ENCODE measurements around the gene FTH1.
"Not testable (repeated sequence)": the region's sequence is repeated elsewhere in the genome, so short reads cannot be mapped to it uniquely, and the experiment has no call there.

Gene FTH1

DNA sequence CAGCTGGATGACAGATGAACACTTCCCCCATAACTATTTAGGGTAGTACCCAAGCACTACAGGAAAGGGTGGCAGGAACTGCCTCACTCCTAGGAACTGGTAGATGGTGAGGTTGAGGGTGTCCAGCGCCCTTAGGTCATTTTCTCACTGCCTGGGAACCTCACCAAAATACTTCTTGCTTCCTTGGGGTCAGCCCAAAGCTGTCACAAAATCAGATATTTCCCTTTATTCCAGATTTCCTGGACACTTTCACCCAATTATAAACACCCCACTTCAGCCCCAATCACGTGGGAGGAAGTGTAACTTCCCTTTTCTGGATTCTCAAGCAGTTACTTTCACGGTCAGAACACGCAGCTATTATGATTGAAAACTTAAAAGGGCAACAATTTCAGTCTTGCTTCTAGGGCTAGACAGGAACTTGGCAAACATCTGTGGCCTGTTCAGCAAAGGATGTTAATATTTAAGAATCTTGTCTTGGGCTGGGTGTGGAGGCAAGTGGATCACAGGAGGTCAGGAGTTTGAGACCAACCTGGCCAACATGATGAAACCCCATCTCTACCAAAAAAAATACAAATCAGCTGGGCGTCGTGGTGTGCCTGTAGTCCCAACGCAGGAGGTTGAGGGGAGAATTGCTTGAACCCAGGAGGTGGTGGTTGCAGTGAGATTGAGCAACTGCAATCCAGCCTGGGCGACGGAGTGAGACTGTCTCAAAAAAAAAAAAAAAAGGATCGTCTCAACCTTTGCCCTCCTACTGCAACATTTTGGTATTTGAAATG, 4.0 kb downstream of the FTH1 start:
- DNase-seq (ENCODE audit: low read depth): no peak

DNA sequence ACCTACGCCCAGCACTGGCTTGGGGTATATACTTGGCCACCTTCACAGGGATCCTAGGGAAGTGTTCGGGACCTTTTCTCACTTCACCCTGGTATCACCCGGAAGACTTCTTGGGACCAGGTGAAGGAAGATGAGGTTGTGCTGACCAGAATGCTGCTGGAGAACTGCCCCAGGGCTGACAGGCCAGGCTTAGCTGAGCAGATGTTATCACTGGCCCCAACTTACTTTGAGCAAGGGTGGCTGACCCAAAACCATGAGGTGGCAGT, 4.5 kb downstream of the FTH1 start:
- no peak for DNase-seq (ENCODE audit: low read depth)

DNA sequence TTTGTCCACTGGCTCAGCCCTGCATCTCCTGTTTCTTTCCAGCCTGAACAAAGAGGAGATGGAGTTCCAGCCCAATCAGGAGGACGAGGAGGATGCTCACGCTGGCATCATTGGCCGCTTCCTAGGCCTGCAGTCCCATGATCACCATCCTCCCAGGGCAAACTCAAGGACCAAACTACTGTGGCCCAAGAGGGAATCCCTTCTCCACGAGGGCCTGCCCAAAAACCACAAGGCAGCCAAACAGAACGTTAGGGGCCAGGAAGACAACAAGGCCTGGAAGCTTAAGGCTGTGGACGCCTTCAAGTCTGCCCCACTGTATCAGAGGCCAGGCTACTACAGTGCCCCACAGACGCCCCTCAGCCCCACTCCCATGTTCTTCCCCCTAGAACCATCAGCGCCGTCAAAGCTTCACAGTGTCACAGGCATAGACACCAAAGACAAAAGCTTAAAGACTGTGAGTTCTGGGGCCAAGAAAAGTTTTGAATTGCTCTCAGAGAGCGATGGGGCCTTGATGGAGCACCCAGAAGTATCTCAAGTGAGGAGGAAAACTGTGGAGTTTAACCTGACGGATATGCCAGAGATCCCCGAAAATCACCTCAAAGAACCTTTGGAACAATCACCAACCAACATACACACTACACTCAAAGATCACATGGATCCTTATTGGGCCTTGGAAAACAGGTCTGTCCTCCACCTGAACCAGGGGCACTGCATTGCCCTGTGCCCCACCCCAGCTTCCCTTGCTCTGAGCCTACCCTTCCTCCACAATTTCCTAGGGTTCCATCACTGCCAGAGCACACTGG, 5.0 kb downstream of the FTH1 start:
- no peak for DNase-seq (ENCODE audit: low read depth)

GRCh38 chr11:61961570-61962212, 5.7 kb downstream of the FTH1 start:
- no peak for DNase-seq (ENCODE audit: low read depth)

- DNase-seq (ENCODE audit: low read depth): no peak
Observed at GRCh38 chr11:61960532-61960931, 6.9 kb downstream of the FTH1 start.

- no peak for DNase-seq (ENCODE audit: low read depth)
Observed at GRCh38 chr11:61959678-61960077, 7.8 kb downstream of the FTH1 start.

DNA sequence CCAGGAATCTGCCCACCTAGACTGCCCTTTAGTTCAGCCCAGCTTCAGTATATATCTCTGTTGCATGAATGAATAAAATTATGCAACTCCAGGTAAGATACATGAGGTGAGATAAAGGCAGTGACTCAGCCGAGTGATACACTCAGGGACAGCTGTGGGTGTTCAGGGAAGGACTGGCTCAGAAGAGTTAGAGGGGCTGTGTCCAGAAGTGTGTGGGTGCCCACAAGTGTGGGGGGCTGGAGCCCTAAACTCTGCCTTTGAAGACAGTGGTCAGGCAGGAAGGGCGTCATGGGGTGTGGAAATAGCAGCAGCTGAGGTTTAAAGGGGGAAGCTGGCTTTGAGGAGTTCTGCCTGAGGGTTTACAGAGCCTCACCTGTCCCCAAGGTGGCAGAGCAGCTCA, 8.3 kb downstream of the FTH1 start:
- DNase-seq (ENCODE audit: low read depth): no peak

- DNase-seq (ENCODE audit: low read depth): no peak
Observed at GRCh38 chr11:61958590-61958989, 8.8 kb downstream of the FTH1 start.

- DNase-seq (ENCODE audit: low read depth): no peak
Observed at GRCh38 chr11:61957021-61957770, 10.2 kb downstream of the FTH1 start.

GRCh38 chr11:61956191-61957020, 11.0 kb downstream of the FTH1 start:
- no peak for DNase-seq (ENCODE audit: low read depth)

DNA sequence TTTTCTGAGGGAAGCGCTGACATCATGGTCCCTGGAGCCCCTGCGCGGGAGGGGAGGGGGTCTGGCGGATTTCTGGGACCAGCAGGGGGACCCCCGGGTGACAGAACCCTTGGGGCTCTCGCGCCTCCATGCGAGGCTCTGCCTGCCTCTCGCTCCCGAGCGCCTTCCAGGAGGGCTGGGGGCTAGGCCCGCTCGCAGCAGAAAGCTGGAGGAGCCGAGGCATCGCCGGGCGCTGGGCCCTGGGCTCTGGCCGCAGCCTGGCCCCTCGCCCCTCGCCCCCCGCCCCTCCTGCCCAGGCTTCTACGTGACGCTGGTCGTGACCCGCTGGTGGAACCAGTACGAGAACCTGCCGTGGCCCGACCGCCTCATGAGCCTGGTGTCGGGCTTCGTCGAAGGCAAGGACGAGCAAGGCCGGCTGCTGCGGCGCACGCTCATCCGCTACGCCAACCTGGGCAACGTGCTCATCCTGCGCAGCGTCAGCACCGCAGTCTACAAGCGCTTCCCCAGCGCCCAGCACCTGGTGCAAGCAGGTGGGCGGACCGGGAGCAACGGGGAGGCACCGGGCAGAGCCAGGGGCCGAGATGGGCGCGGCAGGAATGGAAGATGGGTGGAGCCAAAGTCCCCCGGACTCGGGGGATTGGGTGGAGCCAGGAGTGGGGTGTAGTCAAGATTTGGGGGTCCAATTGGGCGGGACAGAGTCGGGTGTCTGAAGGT, 11.9 kb downstream of the FTH1 start:
- no peak for DNase-seq (ENCODE audit: low read depth)

GRCh38 chr11:61954851-61955421, 12.5 kb downstream of the FTH1 start:
- DNase-seq (ENCODE audit: low read depth): no peak

DNA sequence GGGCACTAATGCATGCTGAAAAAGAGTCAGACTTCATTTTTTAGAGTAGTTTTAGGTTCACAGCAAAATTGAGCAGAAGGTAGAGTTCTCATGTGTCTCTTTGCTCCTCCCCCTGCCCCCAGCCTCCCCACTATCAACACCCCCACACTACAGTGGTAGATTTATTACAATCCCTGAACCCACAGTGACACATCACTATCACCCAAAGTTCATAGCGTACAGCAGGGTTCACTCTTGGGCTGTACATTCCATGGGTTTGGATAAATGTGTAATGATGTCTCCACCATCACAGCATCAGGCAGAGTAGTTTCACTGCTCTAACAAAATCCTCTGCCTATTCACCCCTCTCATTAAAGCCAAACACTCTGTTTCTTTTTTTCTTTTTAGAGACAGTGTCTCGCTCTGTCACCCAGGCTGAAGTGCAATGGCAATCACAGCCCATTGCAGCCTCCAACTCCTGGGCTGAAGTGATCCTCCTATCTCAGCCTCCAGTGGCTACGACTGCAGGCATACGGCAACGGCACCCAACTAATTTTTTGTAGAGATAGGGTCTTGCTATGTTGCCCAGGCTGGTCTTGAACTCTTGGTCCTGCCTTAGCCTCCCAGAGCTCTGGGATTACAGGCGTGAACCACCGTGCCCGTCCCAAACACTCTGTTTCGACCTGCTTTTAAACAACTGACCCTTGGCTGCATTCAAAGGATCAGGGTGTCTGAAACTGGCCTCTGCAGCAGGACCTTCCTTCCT, 13.2 kb downstream of the FTH1 start:
- no peak for DNase-seq (ENCODE audit: low read depth)

GRCh38 chr11:61953632-61954031, 13.8 kb downstream of the FTH1 start:
- DNase-seq (ENCODE audit: low read depth): not testable (repeated sequence)

DNA sequence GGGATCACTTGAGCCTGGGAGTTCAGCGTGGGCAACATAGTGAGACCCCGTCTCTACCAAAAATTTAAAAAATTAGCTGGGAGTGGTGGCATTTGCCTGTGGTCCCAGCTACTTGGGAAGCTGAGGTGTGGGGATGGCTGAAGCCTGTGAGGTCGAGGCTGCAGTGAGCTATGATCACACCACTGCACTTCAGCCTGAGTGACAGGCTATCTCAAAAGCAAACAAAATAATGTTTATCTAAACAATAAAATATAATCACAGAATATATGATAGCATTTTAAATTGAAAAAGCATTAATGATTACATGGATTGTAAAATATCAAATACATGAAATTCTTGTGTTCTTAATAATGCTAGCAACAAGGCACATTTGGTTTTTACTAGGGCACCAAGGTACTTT, 14.6 kb downstream of the FTH1 start:
- DNase-seq (ENCODE audit: low read depth): no peak

- DNase-seq (ENCODE audit: low read depth): no peak
Observed at GRCh38 chr11:61951484-61952135, 15.8 kb downstream of the FTH1 start.

DNA sequence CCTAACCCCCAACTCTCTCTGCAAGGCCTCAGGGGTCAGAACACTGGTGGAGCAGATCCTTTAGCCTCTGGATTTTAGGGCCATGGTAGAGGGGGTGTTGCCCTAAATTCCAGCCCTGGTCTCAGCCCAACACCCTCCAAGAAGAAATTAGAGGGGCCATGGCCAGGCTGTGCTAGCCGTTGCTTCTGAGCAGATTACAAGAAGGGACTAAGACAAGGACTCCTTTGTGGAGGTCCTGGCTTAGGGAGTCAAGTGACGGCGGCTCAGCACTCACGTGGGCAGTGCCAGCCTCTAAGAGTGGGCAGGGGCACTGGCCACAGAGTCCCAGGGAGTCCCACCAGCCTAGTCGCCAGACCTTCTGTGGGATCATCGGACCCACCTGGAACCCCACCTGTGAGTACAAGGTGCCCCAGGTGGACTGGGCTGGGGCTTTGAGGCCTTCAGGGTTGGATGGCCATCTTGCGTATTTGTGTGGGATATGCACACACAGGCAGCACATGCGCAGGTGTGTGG, 17.3 kb downstream of the FTH1 start, which contains the start of gene BEST1:
Gene BEST1 (plus strand): TSS at position 317 of the 513 bp plus-strand sequence. CDS start 1,456 bp downstream, outside the sequence.
- no peak for DNase-seq (ENCODE audit: low read depth)

DNA sequence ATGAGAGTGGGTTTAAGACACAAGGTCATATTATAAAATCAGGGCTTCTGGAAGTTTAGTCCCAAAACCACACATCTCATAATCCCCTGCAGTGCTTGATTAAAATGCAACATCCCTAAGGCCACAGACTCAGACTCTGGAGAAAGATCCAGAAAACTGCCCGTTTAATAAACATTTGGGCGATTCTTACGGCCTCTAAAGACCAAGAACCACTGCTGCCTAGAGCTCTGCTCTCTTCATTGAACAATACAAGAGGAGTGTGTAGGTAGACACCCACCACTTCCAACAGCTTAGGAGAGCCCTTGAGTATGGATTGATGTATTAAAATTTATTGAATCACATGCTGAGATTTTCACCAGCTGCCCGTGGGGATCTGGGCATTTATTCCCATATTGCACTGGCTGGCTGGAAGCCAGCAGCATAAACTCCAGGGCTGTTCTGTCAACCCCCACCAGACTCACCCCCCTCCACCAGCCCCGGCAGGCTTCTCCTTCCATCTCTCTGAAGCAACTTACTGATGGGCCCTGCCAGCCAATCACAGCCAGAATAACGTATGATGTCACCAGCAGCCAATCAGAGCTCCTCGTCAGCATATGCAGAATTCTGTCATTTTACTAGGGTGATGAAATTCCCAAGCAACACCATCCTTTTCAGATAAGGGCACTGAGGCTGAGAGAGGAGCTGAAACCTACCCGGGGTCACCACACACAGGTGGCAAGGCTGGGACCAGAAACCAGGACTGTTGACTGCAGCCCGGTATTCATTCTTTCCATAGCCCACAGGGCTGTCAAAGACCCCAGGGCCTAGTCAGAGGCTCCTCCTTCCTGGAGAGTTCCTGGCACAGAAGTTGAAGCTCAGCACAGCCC, 18.0 kb downstream of the FTH1 start:
- DNase-seq (ENCODE audit: low read depth): no peak

Data from T-helper 22 cell (primary cell).